Trophoblast cell (in vitro differentiated cells and primary cell): Measurements from ENCODE around the gene KIAA1958.

Experiments used
- DNase-seq, 2 donors: peaks; one replicate each; pipeline ENCODE4 v3.0.0-alpha.2; 2016
- H2AFZ ChIP-seq: 2 replicates; pipeline ENCODE4 v1.6.1; 2013; ENCODE audit warnings: low read length, moderate library complexity, mild to moderate bottlenecking; ENCODE audit not compliant: insufficient read depth, poor library complexity
- H2AK5ac ChIP-seq: 2 replicates; pipeline ENCODE4 v1.6.1; 2013; ENCODE audit warnings: mild to moderate bottlenecking, low read length
- H2BK120ac ChIP-seq: 2 replicates; pipeline ENCODE4 v1.6.1; 2013; ENCODE audit warnings: low read length, mild to moderate bottlenecking, moderate library complexity; ENCODE audit not compliant: insufficient read depth, poor library complexity
- H2BK12ac ChIP-seq: 2 replicates; pipeline ENCODE4 v1.6.1; 2013; ENCODE audit warnings: mild to moderate bottlenecking, low read length, moderate library complexity
- H2BK5ac ChIP-seq: 2 replicates; pipeline ENCODE4 v1.6.1; 2013; ENCODE audit warnings: low read length, low read depth, moderate library complexity, mild to moderate bottlenecking; ENCODE audit not compliant: poor library complexity
- H3K14ac ChIP-seq: 2 replicates; pipeline ENCODE4 v1.6.1; 2013; ENCODE audit warnings: mild to moderate bottlenecking, low read length
- H3K18ac ChIP-seq: 2 replicates; pipeline ENCODE4 v1.6.1; 2013; ENCODE audit warnings: mild to moderate bottlenecking, low read length
- H3K23ac ChIP-seq: 2 replicates; pipeline ENCODE4 v1.6.1; 2013; ENCODE audit warnings: low read length
- H3K27ac ChIP-seq: 2 replicates; pipeline ENCODE4 v1.5.1; 2013; ENCODE audit warnings: low read depth, mild to moderate bottlenecking, inconsistent platforms, low read length, moderate library complexity
- H3K27me3 ChIP-seq: 2 replicates; pipeline ENCODE4 v1.6.1; 2013; ENCODE audit warnings: inconsistent platforms, mild to moderate bottlenecking, low read length, moderate library complexity; ENCODE audit not compliant: insufficient read depth
- H3K36me3 ChIP-seq, 2 experiments: 1 replicate in 1 of 2; 2 replicates in 1 of 2; pipeline ENCODE4 v1.6.1; 2013; ENCODE audit warnings: low read length in 2 of 2, mild to moderate bottlenecking in 2 of 2, moderate library complexity in 1 of 2; ENCODE audit not compliant: insufficient read depth in 2 of 2, control insufficient read depth in 1 of 2
- H3K4ac ChIP-seq: 2 replicates; pipeline ENCODE4 v1.6.1; 2013; ENCODE audit warnings: low read depth, mild to moderate bottlenecking, low read length, moderate library complexity
- H3K4me1 ChIP-seq, 2 experiments: 1 replicate in 1 of 2; 2 replicates in 1 of 2; pipeline ENCODE4 v1.6.1; 2013; ENCODE audit warnings: low read length in 2 of 2, mild to moderate bottlenecking in 2 of 2, moderate library complexity in 1 of 2; ENCODE audit not compliant: insufficient read depth in 2 of 2, control insufficient read depth in 1 of 2
- H3K4me2 ChIP-seq: 2 replicates; pipeline ENCODE4 v1.6.1; 2013; ENCODE audit warnings: inconsistent platforms, mild to moderate bottlenecking, low read length, moderate library complexity
- H3K4me3 ChIP-seq: 2 replicates; pipeline ENCODE4 v1.5.1; 2013; ENCODE audit warnings: mild to moderate bottlenecking, low read depth, low read length, inconsistent platforms
- H3K79me1 ChIP-seq: one replicate; pipeline ENCODE4 v1.6.1; 2013; ENCODE audit warnings: low read length
- H3K79me2 ChIP-seq: 2 replicates; pipeline ENCODE4 v1.6.1; 2013; ENCODE audit warnings: low read length, mild to moderate bottlenecking; ENCODE audit not compliant: control insufficient read depth, insufficient read depth, poor library complexity
- H3K9ac ChIP-seq: 2 replicates; pipeline ENCODE4 v1.6.1; 2013; ENCODE audit warnings: mild to moderate bottlenecking, low read length
- H3K9me3 ChIP-seq: 2 replicates; pipeline ENCODE4 v1.6.1; 2013; ENCODE audit warnings: low read depth, mild to moderate bottlenecking, control low read depth, inconsistent platforms, low read length; ENCODE audit not compliant: insufficient read depth
- H4K12ac ChIP-seq: 2 replicates; pipeline ENCODE4 v1.6.1; 2013; ENCODE audit warnings: low read depth, mild to moderate bottlenecking, low read length, moderate library complexity
- H4K8ac ChIP-seq: 2 replicates; pipeline ENCODE4 v1.6.1; 2013; ENCODE audit warnings: low read depth, mild to moderate bottlenecking, low read length, moderate library complexity
- H4K91ac ChIP-seq: one replicate; pipeline ENCODE4 v1.6.1; 2013; ENCODE audit warnings: low read depth, mild to moderate bottlenecking, low read length, moderate library complexity
- WGBS: extraction: QIAGEN DNeasy Blood & Tissue Kit; methylation state at CpG from one replicate; pipeline ENCODE4 v1.1.7; 2013; ENCODE audit warnings: missing lambda C conversion rate; ENCODE audit not compliant: insufficient read length, insufficient coverage; ENCODE audit errors: extremely low coverage; 5-methylcytosine and 5-hydroxymethylcytosine counted together

Gene KIAA1958

DNA sequence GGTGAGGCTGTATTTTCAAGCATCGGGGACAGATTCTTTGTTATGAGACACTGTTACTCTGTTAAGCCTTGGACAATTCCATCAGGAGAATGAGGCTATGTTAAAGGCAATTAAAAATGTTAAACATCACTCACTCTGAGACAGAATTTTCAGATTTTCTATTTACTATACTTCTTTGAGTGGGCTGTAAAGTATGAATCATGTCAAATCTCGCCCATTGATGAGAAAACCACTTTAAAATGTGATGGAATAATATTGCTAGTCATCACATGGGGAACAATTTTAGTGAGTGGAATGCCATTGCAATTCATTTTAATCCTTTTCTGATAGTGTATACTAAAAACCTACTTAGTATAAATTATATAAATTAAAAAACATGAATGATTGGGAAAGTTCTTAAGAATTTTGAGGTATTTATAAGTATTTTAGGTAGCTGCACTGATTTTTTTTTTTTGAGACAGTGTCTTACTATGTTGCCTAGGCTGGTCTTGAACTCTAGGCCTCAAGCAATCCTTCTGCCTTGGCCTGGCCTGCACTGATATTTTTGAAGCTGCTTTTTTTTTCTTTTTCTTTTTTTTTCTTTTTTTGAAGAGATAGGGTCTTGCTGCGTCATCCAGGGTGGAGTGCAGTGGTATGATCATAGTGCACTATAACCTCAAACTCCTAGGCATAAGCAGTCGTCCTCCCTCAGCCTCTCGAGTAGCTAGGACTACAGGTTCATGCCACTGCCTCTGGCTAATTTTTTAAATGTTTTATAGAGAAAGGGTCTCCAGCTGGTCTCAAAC lies 73.2 kb downstream of the KIAA1958 start:
- no peak overlapping the region for H3K27ac ChIP-seq
- DNase-seq: no peak
- no peak overlapping the region for H3K4ac ChIP-seq
- no peak overlapping the region for H3K4me3 ChIP-seq
- H3K14ac ChIP-seq: no peak overlapping the region
- WGBS: no CpG with 5 or more reads among the region's 5 CpGs
- H4K8ac ChIP-seq: no peak overlapping the region
- no peaks in the 10 kb centered on the region for H3K79me2 ChIP-seq
- H2BK120ac ChIP-seq: no peak overlapping the region
- H2BK12ac ChIP-seq: no peak overlapping the region
- H4K12ac ChIP-seq: no peak overlapping the region
- H4K91ac ChIP-seq: no peak overlapping the region
- H3K9me3 ChIP-seq: no peaks in the 10 kb centered on the region
- no peak overlapping the region for H3K23ac ChIP-seq
- no peak overlapping the region for H2AK5ac ChIP-seq
- peaks cover 0 to 4% of the 10 kb centered on the region in 2 experiments for H3K4me1 ChIP-seq
- no peak overlapping the region for H2AFZ ChIP-seq
- H3K36me3 ChIP-seq: no peaks in the 10 kb centered on the region
- H3K79me1 ChIP-seq: no peaks in the 10 kb centered on the region
- H3K18ac ChIP-seq: no peak overlapping the region
- no peaks in the 10 kb centered on the region for H3K27me3 ChIP-seq
- no peak overlapping the region for H3K4me2 ChIP-seq
- no peak overlapping the region for H2BK5ac ChIP-seq
- no peak overlapping the region for H3K9ac ChIP-seq

DNA sequence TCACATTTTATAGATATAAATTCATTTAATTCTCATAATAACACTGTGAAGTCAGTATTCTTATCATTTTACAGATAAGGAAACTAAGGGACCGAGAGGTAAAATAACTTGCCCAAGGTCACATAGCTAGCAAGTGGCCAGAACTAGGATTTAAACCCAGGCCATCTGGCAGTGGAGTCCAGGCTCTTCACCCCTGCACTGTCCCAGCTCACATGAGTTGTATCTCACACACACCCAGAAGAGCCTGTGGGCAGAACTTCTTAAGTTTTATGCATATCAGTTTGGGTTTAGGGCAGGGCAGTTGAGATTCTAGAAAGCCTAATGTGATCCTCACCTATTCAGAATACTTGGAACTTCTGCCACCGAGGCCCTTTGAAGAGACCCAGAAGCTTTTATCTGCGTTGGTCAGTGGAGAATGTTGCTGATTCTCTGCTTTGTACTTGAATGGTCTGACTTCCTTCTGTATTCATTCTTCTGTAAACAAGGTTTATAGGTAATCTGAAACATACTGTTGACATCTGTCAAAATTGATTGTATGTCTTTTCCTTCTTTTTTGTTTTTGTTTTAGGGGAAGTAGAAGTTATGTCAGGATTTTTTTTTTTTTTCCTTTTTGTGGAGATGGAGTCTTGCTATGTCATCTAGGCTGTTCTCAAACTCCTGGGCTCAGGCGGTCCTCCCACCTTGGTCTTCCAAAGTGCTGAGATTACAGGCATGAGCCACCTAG lies 75.8 kb downstream of the KIAA1958 start:
- no peak overlapping the region for H4K91ac ChIP-seq
- no peak overlapping the region for H3K9ac ChIP-seq
- H2BK5ac ChIP-seq: no peak overlapping the region
- H3K27ac ChIP-seq: no peak overlapping the region
- no peak overlapping the region for H2AFZ ChIP-seq
- no peaks in the 10 kb centered on the region for H3K79me2 ChIP-seq
- H3K36me3 ChIP-seq: no peaks in the 10 kb centered on the region
- no peak overlapping the region for H3K4me2 ChIP-seq
- no peak overlapping the region for H4K12ac ChIP-seq
- no peak overlapping the region for H2BK12ac ChIP-seq
- H3K4me1 ChIP-seq: no peaks in the 10 kb centered on the region
- H3K23ac ChIP-seq: no peak overlapping the region
- no peak overlapping the region for H4K8ac ChIP-seq
- H3K4me3 ChIP-seq: no peak overlapping the region
- H2BK120ac ChIP-seq: no peak overlapping the region
- H3K14ac ChIP-seq: no peak overlapping the region
- no CpG with 5 or more reads among the region's 4 CpGs for WGBS
- no peak overlapping the region for H3K18ac ChIP-seq
- no peaks in the 10 kb centered on the region for H3K79me1 ChIP-seq
- DNase-seq: no peak
- H3K4ac ChIP-seq: no peak overlapping the region
- no peaks in the 10 kb centered on the region for H3K9me3 ChIP-seq
- no peak overlapping the region for H2AK5ac ChIP-seq
- no peaks in the 10 kb centered on the region for H3K27me3 ChIP-seq

DNA sequence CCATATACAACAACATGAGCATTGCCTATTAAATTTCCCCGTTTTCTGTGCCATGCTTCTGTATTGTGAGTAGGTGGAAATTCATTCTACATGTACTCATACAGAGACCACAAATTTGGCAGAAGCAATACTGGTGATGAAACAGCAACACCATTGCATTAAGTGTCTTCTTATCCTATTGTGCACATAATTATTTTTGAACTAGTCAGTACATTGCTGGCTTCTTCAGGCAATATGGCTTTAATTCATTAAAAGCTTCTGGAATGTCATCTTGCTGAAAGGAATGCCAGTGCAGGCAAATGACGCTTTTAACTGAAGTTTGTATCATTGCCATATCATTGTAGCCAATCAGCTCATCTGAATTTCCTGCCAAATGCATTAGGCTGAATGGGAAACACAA lies 82.6 kb downstream of the KIAA1958 start:
- peaks cover 2% of the 10 kb centered on the region for H3K79me2 ChIP-seq
- H3K18ac ChIP-seq: no peak overlapping the region
- no peaks in the 10 kb centered on the region for H3K4me1 ChIP-seq
- no CpG with 5 or more reads among the region's 2 CpGs for WGBS
- H3K4ac ChIP-seq: no peak overlapping the region
- no peak overlapping the region for H4K91ac ChIP-seq
- H2BK120ac ChIP-seq: no peak overlapping the region
- DNase-seq: no peak
- no peak overlapping the region for H4K8ac ChIP-seq
- H2BK5ac ChIP-seq: no peak overlapping the region
- peaks cover 0 to 2% of the 10 kb centered on the region in 2 experiments for H3K36me3 ChIP-seq
- H3K14ac ChIP-seq: no peak overlapping the region
- H3K27ac ChIP-seq: no peak overlapping the region
- H3K4me3 ChIP-seq: no peak overlapping the region
- no peak overlapping the region for H2AFZ ChIP-seq
- no peaks in the 10 kb centered on the region for H3K79me1 ChIP-seq
- no peak overlapping the region for H2BK12ac ChIP-seq
- H3K9me3 ChIP-seq: no peaks in the 10 kb centered on the region
- no peak overlapping the region for H2AK5ac ChIP-seq
- no peaks in the 10 kb centered on the region for H3K27me3 ChIP-seq
- no peak overlapping the region for H4K12ac ChIP-seq
- H3K23ac ChIP-seq: no peak overlapping the region
- no peak overlapping the region for H3K4me2 ChIP-seq
- no peak overlapping the region for H3K9ac ChIP-seq

DNA sequence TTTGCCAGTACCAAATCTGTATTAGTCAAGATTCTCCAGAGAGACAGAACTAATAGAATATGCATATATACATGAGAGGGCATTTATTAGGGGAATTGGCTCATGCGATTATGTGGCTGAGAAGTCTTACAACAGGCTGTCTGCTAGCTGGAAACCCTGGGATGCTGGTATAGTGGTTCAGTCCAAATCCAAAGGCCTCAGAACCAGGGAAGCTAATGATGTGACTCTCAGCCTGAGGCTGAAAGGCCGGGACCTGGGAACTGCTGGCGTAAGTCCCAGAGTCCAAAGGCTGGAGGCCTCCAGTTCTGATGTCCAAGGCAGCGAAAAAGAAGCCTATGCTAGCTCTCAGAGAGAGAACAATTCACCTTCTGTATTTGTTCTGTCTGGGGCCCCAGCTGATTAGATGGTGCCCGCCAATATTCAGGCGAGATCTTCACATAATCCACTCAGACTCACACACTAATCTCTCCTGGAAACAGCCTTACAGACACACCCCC lies 84.1 kb downstream of the KIAA1958 start:
- H2BK5ac ChIP-seq: no peak overlapping the region
- no peak overlapping the region for H3K14ac ChIP-seq
- H3K18ac ChIP-seq: no peak overlapping the region
- WGBS: no CpG with 5 or more reads among the region's 6 CpGs
- H3K79me1 ChIP-seq: no peaks in the 10 kb centered on the region
- no peaks in the 10 kb centered on the region for H3K4me1 ChIP-seq
- H3K9ac ChIP-seq: peak overlapping the region; percentile 55
- DNase-seq: no peak
- no peak overlapping the region for H3K23ac ChIP-seq
- peak overlapping the region; percentile 55 for H3K4ac ChIP-seq
- H3K36me3 ChIP-seq: peaks cover 6 to 9% of the 10 kb centered on the region in 2 experiments
- no peak overlapping the region for H4K12ac ChIP-seq
- H2BK120ac ChIP-seq: no peak overlapping the region
- peaks cover 1% of the 10 kb centered on the region for H3K9me3 ChIP-seq
- no peaks in the 10 kb centered on the region for H3K27me3 ChIP-seq
- peaks cover 2% of the 10 kb centered on the region for H3K79me2 ChIP-seq
- no peak overlapping the region for H2AFZ ChIP-seq
- peak overlapping the region; percentile 6 for H4K91ac ChIP-seq
- H2AK5ac ChIP-seq: no peak overlapping the region
- H4K8ac ChIP-seq: no peak overlapping the region
- H2BK12ac ChIP-seq: no peak overlapping the region
- H3K4me3 ChIP-seq: no peak overlapping the region
- no peak overlapping the region for H3K4me2 ChIP-seq
- no peak overlapping the region for H3K27ac ChIP-seq
